ENCODE results near the gene EYA2.

- no peak for TF ChIP-seq CTCF (conservative IDR thresholded peaks at IDR 0.05; ENCODE audit: low read depth, low read length)
- TF ChIP-seq EZH2 (IDR thresholded peaks at IDR 0.05; ENCODE audit: low read length, unreplicated experiment), result no peak
These were observed 44.9 kb upstream of the EYA2 start for GRCh38 chr20:46849751-46850150.
